ENCODE results near the gene SLC25A19. TPM values are rescaled to one million over a fixed set of nuclear protein-coding genes. Genes with fewer than 3 reads are reported as not detected.

Gene SLC25A19
- total and polyA plus RNA-seq, 10 of the 15 experiments (the other 5 are each of a cell fraction or from before 2014, with no cell fraction given): 32.9 to 91.6 (median 53.7) TPM

DNA sequence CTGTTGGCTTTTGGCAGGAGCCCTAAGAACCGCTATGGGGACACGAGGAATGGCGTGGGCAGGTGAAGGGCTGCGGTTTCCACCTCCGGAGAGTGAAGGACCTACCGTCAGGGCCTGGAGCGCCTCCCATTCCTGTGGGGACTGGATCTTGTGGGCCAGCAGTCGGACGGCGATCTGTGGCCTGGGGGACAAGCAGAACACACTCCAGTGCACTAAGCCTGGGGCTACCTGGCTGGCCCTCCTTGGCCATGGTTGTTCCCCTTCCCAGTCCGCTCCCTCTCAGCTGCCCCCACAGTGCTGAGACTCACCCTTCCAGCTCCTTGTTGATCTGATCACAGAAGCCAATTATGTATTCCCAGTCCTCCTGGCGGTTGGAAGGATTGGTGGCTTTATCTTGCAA lies 42.8 kb downstream of the SLC25A19 start:
- ATAC-seq: no peak
- ChIA-PET RAD21 (ENCODE audit: unreplicated experiment) (no interaction called here), POLR2A (interaction anchor here (0.6 to 6.6 kb wide), 3 partner anchors 15 to 113 kb away, joined by 3 to 81 read pairs (median 4); partner anchors contain the start of genes GGA3 and MRPS7), CTCF (no interaction called here), SMC1A (ENCODE audit: uncharacterized antibody, unreplicated experiment) (interaction anchor here (0.6 to 1.0 kb wide), 4 partner anchors 14 to 165 kb away, joined by 3 to 4 read pairs (median 3); no protein-coding TSS in a partner anchor)
- in situ Hi-C loops (cut with MboI): no loop called here
- no peak overlapping the region for H3K4me3 ChIP-seq
- H3K4me1 ChIP-seq (ENCODE audit: control insufficient read depth, insufficient read depth, low read length): peaks cover 53% of the 10 kb centered on the region
- TF ChIP-seq ZSCAN29 (IDR thresholded peaks at IDR 0.05): no peak
- TF ChIP-seq GATAD2B (conservative IDR thresholded peaks at IDR 0.05; ENCODE audit: low read depth): no peak
- TF ChIP-seq, protein P1, sequence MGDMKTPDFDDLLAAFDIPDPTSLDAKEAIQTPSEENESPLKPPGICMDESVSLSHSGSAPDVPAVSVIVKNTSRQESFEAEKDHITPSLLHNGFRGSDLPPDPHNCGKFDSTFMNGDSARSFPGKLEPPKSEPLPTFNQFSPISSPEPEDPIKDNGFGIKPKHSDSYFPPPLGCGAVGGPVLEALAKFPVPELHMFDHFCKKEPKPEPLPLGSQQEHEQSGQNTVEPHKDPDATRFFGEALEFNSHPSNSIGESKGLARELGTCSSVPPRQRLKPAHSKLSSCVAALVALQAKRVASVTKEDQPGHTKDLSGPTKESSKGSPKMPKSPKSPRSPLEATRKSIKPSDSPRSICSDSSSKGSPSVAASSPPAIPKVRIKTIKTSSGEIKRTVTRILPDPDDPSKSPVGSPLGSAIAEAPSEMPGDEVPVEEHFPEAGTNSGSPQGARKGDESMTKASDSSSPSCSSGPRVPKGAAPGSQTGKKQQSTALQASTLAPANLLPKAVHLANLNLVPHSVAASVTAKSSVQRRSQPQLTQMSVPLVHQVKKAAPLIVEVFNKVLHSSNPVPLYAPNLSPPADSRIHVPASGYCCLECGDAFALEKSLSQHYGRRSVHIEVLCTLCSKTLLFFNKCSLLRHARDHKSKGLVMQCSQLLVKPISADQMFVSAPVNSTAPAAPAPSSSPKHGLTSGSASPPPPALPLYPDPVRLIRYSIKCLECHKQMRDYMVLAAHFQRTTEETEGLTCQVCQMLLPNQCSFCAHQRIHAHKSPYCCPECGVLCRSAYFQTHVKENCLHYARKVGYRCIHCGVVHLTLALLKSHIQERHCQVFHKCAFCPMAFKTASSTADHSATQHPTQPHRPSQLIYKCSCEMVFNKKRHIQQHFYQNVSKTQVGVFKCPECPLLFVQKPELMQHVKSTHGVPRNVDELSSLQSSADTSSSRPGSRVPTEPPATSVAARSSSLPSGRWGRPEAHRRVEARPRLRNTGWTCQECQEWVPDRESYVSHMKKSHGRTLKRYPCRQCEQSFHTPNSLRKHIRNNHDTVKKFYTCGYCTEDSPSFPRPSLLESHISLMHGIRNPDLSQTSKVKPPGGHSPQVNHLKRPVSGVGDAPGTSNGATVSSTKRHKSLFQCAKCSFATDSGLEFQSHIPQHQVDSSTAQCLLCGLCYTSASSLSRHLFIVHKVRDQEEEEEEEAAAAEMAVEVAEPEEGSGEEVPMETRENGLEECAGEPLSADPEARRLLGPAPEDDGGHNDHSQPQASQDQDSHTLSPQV (IDR thresholded peaks at IDR 0.05): no peak
- no peak for TF ChIP-seq JUND (IDR thresholded peaks at IDR 0.05; ENCODE audit: low read depth, low read length)
- TF ChIP-seq, protein P2, sequence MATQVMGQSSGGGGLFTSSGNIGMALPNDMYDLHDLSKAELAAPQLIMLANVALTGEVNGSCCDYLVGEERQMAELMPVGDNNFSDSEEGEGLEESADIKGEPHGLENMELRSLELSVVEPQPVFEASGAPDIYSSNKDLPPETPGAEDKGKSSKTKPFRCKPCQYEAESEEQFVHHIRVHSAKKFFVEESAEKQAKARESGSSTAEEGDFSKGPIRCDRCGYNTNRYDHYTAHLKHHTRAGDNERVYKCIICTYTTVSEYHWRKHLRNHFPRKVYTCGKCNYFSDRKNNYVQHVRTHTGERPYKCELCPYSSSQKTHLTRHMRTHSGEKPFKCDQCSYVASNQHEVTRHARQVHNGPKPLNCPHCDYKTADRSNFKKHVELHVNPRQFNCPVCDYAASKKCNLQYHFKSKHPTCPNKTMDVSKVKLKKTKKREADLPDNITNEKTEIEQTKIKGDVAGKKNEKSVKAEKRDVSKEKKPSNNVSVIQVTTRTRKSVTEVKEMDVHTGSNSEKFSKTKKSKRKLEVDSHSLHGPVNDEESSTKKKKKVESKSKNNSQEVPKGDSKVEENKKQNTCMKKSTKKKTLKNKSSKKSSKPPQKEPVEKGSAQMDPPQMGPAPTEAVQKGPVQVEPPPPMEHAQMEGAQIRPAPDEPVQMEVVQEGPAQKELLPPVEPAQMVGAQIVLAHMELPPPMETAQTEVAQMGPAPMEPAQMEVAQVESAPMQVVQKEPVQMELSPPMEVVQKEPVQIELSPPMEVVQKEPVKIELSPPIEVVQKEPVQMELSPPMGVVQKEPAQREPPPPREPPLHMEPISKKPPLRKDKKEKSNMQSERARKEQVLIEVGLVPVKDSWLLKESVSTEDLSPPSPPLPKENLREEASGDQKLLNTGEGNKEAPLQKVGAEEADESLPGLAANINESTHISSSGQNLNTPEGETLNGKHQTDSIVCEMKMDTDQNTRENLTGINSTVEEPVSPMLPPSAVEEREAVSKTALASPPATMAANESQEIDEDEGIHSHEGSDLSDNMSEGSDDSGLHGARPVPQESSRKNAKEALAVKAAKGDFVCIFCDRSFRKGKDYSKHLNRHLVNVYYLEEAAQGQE (IDR thresholded peaks at IDR 0.05; ENCODE audit: low read depth, low read length): no peak
- TF ChIP-seq YY1 (IDR thresholded peaks at IDR 0.05; ENCODE audit: low read depth, low read length): no peak
- TF ChIP-seq CHD1 (IDR thresholded peaks at IDR 0.05; ENCODE audit: low read depth, low read length): no peak
- no peak overlapping the region for H3K27ac ChIP-seq (ENCODE audit: control insufficient read depth, insufficient read depth)
- no peak overlapping the region for H2AFZ ChIP-seq (ENCODE audit: control insufficient read depth, low read depth, low read length)
- DNase-seq (ENCODE audit: low read depth, low spot score): no peak
- no peaks in the 10 kb centered on the region for H4K20me1 ChIP-seq (ENCODE audit: control insufficient read depth, insufficient read depth)
- 94% methylated on average over 12 of the region's 12 CpGs for WGBS (ENCODE audit: insufficient coverage, insufficient replicate concordance, low lambda C conversion rate, missing lambda C conversion rate)
- H3K9me3 ChIP-seq (replicated peaks; ENCODE audit: control insufficient read depth, insufficient read depth, low read length): no peaks in the 10 kb centered on the region
- H3K9ac ChIP-seq (ENCODE audit: control insufficient read depth, insufficient read depth, low read length): no peak overlapping the region
- H3K79me2 ChIP-seq (ENCODE audit: control insufficient read depth, insufficient read depth, low read length): peaks cover 27% of the 10 kb centered on the region
- no peaks in the 10 kb centered on the region for H3K27me3 ChIP-seq (replicated peaks in 1 of 2; ENCODE audit: control insufficient read depth in 2 of 2, insufficient read depth in 2 of 2, low read length in 1 of 2)
- intact Hi-C loops (cut with micrococcal nuclease; ENCODE audit: unreplicated experiment): no loop called here
- H3K4me2 ChIP-seq (ENCODE audit: control insufficient read depth, insufficient read depth): no peak overlapping the region
- no peak for FAIRE-seq
- no TSS peak for BruUV-seq (replicated peaks)
- peaks cover 33 to 35% of the 10 kb centered on the region in 2 experiments for H3K36me3 ChIP-seq (ENCODE audit: control insufficient read depth in 2 of 2, insufficient read depth in 2 of 2, low read length in 1 of 2)

All from GM12878 (cell line).